GM21381 (cell line): ENCODE measurements around the gene EVA1A.
"Not testable (repeated sequence)": the region's sequence is repeated elsewhere in the genome, so short reads cannot be mapped to it uniquely, and the experiment has no call there.

Experiments
- ATAC-seq: cut with Tn5 transposase; IDR thresholded peaks from one replicate; pipeline ENCODE4 v1.9.1; 2021; ENCODE audit warnings: mild to moderate bottlenecking, moderate library complexity; ENCODE audit not compliant: unreplicated experiment

The EVA1A gene

DNA sequence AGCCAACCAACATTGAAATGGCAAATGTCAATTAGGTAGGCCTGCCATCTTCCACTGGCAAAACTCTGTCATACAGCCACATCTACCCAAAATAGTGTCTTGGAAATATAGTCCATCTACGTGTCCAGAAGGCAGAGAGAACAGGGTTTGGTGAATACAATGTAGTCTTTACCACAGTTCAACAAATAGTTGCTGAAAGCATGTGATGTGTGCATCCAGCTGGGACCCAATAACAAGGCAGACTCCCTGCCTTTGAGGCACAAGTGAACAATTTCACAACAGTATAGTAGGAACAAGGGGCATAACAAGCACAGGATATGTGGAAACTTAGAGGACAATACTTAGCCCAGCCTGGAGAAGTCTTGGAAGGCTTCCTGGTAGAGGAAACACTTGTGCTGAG lies 72.6 kb downstream of the EVA1A start:
- no peak for ATAC-seq

DNA sequence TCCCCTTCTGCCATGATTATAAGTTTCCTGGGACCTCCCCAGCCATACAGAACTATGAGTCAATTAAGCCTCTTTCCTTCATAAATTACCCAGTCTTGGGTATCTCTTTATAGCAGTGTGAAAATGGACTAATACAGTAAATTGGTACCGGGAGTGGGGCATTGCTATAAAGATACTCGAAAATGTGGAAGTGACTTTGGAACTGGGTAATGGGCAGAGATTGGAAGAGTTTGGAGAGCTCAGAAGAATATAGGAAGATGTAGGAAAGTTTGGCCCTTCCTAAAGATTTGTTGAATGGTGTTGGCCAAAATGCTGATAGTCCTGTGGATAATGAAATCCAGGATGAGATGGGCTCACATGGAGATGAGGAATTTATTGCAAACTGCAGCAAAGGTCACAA lies 74.0 kb downstream of the EVA1A start:
- ATAC-seq = not testable (repeated sequence)

DNA sequence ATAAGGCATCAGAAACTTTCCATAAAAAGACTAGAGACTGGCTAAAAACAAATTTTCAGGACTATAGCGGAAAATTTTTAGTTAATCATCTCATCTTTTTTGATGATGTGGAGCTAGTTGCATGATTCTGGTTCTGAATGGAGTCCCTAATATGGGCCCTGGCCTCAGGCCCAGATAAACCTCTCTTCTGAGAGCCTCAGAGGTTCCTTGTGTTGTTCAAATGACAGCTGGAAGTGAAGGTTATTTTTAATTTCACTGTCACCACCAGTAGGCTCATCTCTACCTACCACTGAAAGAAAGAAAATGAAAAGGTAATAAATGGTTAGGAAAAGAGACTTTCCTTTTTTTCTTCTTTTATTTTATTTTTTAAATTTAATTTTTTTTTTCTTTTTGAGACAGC lies 75.9 kb downstream of the EVA1A start:
- ATAC-seq = no peak

DNA sequence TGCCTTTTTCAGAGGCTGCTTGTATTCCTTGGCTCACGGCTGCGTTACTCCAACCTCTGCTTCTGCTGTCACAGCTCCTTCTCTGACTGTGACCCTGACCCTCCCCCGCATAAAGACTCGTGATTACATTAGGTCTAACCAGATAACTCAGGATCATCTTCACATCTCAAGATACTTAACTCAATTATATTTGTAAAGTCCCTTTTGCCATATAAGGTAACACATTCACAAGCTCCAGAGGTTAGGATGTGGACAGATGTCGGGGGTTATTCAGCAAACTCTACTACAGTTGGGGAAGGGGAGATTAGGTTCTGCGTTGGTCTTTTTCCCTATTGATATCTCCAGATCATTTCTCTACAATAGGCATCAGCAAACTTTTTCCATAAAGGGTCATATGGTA lies 76.9 kb downstream of the EVA1A start:
- ATAC-seq = no peak

DNA sequence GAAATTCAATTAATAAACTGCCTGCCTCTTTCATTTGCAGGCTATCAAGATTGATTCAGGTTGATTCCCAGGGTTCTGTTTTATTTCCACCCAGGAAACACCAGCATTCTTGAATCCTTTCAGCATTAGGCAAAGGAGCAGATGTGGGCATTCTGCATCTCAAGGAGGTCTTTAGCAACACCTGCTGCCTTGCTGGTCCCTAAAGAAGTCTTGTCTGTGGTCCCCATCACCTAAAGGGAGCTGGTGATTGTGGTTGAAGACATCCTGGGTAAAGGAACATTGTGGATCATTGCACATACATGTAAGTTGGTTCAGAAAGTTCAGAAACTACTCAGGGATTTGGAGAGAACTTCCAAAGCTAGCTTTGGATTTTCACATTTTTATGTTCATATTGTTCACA lies 78.3 kb downstream of the EVA1A start:
- no peak for ATAC-seq

DNA sequence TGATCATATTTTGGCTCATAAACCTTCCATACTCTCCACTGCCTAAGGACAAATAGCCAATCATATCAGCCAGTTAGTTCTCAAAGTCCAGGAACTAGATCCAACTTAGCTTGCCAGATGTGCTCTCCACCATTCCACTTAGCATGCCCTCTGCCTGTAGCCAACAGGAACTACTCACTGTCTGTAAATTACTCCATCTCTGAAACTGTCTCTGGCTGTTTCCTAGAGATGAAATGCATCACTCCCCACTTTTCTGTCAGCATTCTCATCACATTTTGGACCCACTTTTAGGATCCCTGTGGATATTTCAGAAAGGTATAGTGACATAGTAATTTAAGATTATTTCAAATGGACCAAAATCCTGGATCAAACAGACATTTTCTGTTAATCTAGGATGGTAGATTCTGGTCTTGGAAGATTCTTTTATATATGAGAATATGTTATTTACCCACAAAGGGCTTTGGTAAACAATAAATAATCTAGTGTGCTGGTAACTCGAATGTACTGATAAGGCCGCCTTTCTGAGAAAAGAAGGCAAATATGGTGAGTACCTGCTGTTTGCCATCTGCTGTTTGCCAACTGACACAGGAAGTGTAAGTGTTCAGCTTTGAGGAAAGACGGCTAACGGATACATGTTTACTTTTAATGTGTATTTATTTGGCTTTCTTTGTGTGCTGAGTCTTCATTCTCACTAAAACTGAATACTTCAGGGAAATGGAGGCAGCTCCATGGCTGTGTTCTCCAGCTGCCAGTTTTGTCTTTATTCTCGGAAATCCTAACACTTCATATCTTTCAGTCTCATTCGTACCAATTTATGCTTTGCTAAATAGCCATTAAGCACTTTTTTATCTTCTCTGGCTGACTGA lies 79.5 kb downstream of the EVA1A start:
- no peak for ATAC-seq

DNA sequence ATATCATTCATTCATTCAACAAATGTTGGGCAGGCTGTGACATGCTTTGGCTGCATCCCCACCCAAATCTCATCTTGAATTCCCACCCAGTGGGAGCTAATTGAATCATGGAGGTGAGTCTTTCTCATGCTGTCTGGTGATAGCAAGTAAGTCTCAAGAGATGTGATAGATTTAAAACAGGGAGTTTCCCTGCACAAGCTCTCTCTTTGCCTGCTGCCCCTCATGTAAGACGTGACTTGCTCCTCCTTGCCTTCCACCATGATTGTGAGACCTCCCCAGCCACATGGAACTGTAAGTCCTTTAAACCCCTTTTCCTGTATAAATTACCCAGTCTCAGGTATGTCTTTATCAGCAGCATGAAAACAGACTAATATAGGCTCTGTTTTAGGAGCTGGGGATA lies 83.0 kb downstream of the EVA1A start:
- not testable (repeated sequence) for ATAC-seq

DNA sequence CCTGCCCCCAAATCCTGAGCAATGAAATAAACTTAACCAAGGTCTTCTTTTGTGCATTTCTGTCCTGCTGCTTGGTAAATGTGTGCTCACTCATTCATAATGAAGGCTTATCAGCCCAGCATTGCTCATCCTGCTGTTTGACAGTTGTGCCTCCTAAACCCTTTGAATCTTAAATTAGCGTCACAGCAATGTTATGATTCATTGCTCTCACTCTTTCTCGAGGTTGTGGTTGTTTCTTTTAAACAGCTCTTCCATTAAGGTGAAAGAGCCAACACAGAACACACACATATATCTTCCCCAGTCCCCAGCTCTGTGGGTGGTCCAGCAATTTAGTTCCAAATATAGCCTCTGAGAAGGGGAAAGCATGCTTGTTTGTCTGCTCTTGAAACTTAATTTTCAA lies 84.0 kb downstream of the EVA1A start:
- no peak for ATAC-seq

DNA sequence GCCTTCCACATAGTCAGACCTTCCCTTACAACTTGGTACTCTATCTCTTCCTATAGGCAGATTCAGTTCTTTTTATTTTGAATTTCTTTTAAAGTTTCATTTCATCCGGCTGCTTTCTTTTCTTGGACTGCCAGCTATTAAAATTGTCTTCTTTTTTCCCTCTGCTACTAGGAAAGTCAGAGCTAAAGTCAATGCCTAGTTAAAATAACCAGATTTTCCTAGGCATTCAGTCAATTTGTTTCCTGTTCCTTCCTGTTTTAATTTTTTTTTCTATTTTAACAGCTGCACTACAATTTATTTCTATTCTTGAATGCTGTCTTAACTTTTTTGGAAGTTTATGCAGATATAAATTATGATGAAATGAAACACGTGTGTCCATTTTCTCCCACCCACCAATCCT lies 84.8 kb downstream of the EVA1A start:
- no peak for ATAC-seq

DNA sequence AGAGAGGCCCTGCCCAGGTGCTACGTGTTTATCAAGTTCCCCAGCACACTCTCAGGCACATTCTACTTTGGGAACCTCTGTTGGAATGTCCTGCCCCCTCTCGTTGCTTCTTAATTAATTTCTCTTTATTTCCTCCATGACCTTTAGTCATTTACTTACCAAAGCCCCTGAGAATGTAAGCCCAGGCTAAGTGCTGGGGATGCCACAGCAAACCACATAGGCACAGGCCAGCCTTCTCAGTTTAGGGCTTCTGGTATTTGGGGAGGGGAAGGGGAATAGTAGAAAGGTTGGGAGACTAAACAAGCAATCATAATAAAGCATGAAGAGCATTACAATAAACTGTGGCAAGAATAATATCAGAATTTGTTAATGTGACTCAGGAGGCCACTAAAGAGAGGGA lies 85.7 kb downstream of the EVA1A start:
- no peak for ATAC-seq

DNA sequence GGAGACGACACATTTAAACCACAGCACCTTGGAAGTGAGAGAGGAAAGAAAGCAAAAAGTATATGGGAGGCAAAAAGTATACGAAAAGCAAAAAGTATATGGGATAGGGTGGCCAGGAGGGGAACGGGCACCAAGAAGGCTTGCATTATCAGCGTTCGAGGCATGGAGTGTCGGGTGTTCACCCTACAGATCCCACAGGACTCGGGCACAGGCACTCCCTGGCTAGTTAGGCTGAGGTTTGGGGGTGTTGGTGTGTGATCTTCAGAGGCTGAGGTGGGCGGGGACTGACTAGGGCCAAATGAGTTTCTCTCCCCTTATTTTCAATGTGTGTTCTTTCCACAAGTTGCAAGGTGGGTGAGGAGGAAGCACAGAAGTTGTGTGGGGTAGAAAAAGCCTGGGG lies 86.6 kb downstream of the EVA1A start:
- no peak for ATAC-seq

DNA sequence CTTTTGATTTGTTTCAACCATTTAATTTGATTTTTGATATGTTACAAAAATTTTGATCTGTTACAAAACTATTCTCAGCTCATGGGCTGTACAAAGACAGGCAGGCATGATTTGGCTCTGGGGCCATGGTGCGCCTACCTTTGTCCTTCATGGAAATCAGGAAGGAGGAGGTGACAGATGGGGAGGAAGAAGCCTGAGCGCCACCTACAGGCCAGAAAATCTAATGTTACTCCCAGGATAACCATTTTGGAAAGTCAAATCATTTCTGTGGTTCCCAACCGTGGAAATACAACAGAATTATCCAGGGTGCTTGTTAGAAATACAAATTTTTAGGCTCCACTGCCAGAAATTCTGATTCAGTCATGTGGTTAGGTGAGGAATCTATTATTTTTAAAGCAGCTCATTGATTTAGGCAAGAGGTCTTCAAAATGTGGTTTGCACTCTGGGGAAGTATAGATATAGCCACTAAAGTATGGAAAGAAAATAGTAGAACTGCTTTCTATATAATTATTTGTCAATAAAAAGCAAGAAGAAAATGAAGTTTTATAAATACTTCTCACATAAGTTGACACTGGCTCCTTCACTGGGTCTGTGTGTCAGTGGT lies 93.9 kb downstream of the EVA1A start:
- no peak for ATAC-seq

DNA sequence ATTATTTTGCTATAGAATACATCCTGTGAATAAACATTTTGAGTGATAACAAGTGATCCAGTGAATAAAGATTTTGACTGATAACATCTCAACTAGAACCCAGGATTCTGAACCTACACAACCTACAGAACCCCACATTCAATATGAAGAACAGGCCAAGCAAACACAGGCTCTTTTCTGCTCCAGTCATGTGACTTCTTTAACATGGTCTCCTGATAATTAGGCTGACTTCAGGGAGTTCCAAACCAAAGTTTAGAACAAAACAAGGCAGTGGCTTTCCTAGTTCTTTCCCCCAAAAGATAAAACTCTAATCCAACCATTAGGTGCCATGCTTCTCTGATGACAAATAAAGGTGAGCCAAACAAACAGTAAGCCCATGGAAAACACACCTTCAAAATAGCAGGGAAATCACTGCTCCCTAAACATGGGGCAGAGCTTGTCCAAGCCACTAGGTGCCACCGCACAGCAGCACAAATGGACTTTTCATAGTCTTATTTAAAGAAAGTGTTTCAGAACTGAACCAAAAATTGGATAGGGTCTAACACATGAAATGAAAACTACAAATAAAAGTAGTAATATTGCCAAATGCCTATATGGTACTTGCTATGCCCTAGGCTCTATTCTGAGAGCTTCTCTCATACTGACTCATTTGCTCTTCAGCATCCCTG lies 95.3 kb downstream of the EVA1A start:
- ATAC-seq = no peak

DNA sequence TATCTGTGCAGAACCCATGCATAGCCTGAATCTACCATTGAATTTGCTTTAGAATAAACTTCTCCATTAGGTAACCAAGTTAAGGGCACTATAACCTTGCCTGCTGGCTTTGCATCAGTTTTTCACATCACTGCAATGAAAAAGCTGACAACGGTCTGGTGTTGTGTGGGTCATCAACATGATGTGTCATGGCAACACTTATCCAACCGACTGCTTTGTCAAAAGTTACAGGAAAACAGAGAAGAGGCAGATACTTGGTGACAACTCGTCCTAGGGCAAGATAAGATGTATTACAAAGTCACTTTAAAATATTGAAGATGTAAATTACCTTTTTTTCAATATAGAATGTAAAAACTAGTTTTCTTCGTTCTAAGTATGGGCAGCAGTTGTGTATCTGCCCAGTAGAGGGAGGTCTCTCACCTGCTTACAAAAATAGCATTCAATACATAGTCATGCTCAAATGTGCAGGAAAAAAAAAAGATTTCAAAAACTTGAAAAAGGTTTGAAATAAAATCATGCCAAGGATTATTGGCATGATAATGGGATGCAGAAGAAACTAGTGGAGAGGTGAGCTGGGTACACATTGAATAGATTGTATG lies 96.3 kb downstream of the EVA1A start:
- no peak for ATAC-seq

DNA sequence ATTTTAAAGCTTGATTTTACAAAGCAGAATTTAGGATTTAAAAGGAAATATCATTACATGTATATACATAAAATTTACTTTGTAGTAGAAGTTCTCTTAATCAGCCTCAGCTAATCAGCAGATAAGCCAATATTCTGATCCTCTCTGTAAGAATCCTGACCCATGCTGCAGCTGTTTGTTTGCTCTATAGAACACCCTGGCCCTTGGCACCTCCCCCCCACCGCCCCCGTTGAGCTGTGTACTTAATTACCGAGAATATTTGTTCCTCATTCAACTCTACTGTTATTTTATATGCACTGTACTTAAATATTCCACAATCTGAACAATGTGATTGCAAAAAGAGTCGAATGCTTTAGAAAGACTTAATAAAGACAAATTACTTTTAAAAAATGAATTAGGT lies 98.0 kb downstream of the EVA1A start:
- ATAC-seq = no peak

DNA sequence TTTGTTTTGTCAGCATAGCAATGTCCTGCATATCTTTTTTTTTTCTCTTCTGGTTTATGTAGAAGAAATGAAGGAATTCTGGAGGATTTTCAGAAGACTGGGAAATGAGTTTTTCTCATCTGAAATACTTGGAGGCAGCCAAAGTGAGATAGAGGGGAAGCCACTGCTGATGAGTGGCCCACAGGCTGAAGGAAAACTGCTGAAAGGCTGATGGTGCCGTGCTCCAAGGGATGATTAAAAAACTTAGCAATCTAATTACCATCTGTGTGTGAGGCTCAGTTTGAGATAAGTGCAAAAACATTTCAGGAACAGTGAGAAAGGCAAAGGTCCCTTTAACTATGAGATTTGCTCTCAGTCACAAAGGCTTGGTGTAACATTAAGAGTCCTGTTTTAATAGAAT lies 98.5 kb downstream of the EVA1A start:
- ATAC-seq = no peak

DNA sequence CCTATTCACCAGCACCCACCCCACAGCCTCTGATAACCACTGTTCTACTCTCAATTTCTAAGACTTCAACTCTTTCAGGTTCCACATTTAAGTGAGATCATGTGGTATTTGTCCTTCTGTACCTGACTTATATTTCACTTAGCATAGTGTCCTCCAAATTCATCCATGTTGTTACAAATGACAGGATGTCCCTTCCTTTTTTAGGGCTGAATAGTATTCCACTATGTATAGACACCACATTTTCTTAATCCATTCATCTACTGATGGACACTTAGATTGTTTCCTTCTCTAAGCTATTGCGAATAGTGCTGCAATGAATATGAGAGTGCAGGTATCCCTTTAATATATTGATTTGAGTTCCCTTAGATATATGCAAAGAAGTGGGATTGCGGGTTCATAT lies 100.1 kb downstream of the EVA1A start:
- ATAC-seq = no peak

DNA sequence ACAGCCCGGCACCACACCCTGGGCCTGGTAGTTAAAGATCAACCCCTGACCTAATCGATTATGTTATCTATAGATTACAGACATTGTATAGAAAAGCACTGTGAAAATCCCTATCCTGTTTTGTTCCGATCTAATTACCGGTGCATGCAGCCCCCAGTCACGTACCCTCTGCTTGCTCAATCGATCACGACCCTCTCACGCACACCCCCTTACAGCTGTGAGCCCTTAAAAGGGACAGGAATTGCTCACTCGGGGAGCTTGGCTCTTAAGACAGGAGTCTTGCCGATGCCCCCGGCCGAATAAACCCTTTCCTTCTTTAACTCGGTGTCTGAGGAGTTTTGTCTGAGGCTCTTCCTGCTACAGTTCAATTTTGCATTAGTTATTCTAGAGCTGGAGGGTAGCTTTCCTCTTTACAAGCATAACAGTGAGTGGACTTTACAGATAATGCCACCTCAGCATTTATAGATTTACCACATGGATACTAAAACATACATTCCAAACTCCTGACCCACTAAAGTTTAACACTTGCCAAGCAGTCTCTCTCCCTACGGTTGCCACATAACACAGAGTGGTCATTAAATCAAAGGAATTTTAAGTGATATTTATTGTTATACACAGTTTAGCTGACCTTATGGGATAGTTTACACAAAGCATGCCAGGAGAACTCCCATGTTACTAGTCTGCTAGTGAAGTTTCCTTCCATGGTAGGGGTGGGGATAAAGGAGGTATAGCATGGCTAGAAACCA lies 101.0 kb downstream of the EVA1A start:
- ATAC-seq = no peak

DNA sequence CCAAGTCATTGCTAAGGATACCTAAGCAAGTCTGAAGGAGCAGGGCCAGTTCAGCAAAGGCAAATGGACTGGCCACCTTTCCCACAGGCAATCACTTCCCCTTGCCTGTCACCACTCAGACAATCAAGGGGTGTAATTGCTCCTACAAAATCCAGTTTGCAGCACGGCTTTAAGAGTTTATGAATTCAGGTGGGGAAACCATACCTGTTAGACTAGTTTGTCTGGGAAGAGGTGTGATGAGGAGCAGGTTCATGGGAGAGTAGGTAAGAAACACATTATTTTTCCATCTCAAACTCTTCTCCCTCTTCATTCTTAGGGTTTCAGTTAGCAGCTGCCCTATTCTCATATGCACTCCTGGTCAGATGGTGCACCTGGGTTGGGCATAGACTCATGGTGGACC lies 102.5 kb downstream of the EVA1A start:
- no peak for ATAC-seq

DNA sequence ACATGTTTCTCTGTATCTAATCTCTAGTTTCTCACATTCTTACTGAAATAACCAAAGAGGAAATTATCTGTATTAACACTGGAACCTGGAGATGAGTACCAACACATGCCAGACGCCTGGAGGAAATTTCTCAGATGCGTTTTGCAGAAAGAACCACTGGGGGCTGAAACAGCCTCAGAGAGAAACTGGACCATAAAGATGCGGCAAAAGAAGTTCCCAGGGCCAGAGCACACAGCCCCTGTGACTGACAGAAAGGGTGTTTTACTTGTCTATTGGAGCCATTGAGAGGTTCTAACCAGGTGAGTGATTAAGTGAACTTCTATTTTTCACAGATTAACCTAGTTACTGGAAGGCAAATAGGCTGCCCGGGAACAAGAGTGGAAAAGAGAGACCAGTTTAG lies 103.9 kb downstream of the EVA1A start:
- no peak for ATAC-seq

DNA sequence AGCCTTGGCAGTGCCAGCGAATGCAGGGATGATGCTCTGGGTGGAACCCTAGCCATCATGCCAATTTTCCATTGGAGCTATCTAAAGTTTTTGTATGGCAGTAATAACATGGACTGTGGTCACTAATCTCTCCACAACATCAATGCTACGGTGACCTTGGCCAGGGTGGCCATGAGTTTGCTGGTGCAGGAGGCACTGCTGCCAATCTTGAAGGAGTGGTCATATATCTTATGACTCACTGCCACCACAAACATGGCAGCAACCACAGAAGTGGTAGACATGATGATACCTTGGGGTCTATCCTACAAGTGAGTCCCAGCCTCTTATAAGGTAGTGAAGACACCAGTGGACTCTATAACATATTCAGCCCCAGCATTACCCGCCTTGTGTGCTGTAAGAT lies 104.6 kb downstream of the EVA1A start:
- ATAC-seq = no peak
